Right renal pelvis (tissue), 4 donors: ENCODE measurements around the gene ADAMTS19. TPM values are rescaled to one million over a fixed set of nuclear protein-coding genes. Genes with fewer than 3 reads are reported as not detected.
"Not testable (repeated sequence)": the region's sequence is repeated elsewhere in the genome, so short reads cannot be mapped to it uniquely, and the experiment has no call there.

ENCODE experiments used
- DNase-seq, 4 donors: peaks; one replicate each; pipeline ENCODE4 v3.0.0-alpha.2; 2013; ENCODE audit warnings: low read depth in 4 of 4, low spot score in 3 of 4, missing footprints in 1 of 4
- polyA plus RNA-seq, 4 donors: library from polyadenylated mRNA; unstranded; fragments of 120-200 nt; gene quantifications; one replicate each; pipeline ENCODE4 v1.2.1, GENCODE V29; 2013; ENCODE audit not compliant: insufficient read length in 4 of 4

ADAMTS19 gene
- polyA plus RNA-seq, 4 donors, result 5.2 to 6.8 (median 5.6) TPM

GRCh38 chr5:129563585-129563984, 103.5 kb downstream of the ADAMTS19 start:
- no peak for DNase-seq

- no peak for DNase-seq
Observed at GRCh38 chr5:129569295-129569694, 109.2 kb downstream of the ADAMTS19 start.

- DNase-seq, result no peak
Observed at GRCh38 chr5:129572060-129572459, 112.0 kb downstream of the ADAMTS19 start.

- not testable (repeated sequence) for DNase-seq
Observed at GRCh38 chr5:129584496-129584895, 124.4 kb downstream of the ADAMTS19 start.

GRCh38 chr5:129591508-129592160, 131.5 kb downstream of the ADAMTS19 start:
- DNase-seq, result no peak

- DNase-seq, result no peak
Observed at GRCh38 chr5:129593525-129593924, 133.4 kb downstream of the ADAMTS19 start.

- no peak for DNase-seq
Observed at GRCh38 chr5:129601576-129601975, 141.5 kb downstream of the ADAMTS19 start.

- no peak for DNase-seq
Observed at GRCh38 chr5:129608350-129608749, 148.3 kb downstream of the ADAMTS19 start.

- no peak for DNase-seq
Observed at GRCh38 chr5:129609710-129610109, 149.6 kb downstream of the ADAMTS19 start.

- DNase-seq, result no peak
Observed at GRCh38 chr5:129616517-129616916, 156.4 kb downstream of the ADAMTS19 start.

- no peak for DNase-seq
Observed at GRCh38 chr5:129617206-129617605, 157.1 kb downstream of the ADAMTS19 start.

- no peak for DNase-seq
Observed at GRCh38 chr5:129619782-129620181, 159.7 kb downstream of the ADAMTS19 start.

GRCh38 chr5:129622531-129622930, 162.4 kb downstream of the ADAMTS19 start:
- no peak for DNase-seq

GRCh38 chr5:129629575-129629974, 169.5 kb downstream of the ADAMTS19 start:
- no peak for DNase-seq

- no peak for DNase-seq
Observed at GRCh38 chr5:129630101-129630500, 170.0 kb downstream of the ADAMTS19 start.

- no peak for DNase-seq
Observed at GRCh38 chr5:129631961-129632360, 171.9 kb downstream of the ADAMTS19 start.

- DNase-seq, result not testable (repeated sequence)
Observed at GRCh38 chr5:129637501-129637900, 177.4 kb downstream of the ADAMTS19 start.

GRCh38 chr5:129639331-129639730, 179.2 kb downstream of the ADAMTS19 start:
- no peak for DNase-seq

- DNase-seq, result no peak
Observed at GRCh38 chr5:129652349-129653056, 192.4 kb downstream of the ADAMTS19 start.

GRCh38 chr5:129653057-129653375, 192.9 kb downstream of the ADAMTS19 start:
- DNase-seq, result no peak

GRCh38 chr5:129653442-129653841, 193.3 kb downstream of the ADAMTS19 start:
- no peak for DNase-seq

- DNase-seq, result no peak
Observed at GRCh38 chr5:129656952-129657351, 196.9 kb downstream of the ADAMTS19 start.
